ENCODE measurements around the gene PTPN14.
"Not testable (repeated sequence)": the region's sequence is repeated elsewhere in the genome, so short reads cannot be mapped to it uniquely, and the experiment has no call there.

Gene PTPN14

DNA sequence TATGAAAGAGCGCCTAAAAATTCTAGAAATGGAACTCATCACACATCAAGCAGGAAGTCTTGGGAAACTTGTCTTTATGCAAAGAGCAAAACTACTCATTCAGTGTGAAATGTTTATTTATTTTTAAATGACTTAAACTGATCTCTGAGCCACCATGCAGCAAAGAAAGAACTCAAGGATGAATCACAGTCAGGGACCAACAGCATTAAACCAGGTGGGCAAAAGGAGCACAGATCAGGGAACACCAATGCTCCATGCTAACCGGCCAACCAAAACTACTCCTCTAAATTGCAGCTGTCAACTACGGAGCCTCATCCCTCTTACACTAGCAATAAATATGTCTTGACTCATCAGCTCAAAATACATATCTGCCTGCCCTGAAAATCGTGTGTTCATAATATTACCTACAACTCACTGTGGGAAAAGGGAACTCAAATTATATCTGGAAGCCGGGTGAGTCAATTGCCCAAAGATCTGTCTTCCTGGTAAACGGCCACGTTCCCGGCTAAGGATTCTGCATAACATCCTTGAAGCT is 129.2 kb downstream of the PTPN14 start:
- no peak for DNase-seq

DNA sequence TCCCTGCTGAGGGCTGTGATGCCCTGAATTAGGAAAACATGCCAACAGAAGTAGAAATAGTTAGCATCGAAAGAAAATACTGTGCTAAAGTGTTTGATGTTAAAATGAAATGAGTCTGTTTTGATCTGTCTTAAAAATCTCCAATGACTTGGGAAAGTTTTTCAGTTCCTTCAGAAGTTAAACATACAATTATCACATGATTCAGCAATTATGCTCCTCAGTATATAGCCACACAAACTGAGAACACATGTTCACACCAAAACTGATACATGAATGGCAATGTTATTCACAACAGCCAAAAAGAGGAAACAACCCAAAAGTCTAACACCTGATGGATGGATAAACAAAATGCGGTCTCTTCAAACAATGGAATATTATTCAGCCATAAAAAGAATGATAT is 130.6 kb downstream of the PTPN14 start:
- DNase-seq = no peak

GRCh38 chr1:214420341-214420740 is 131.1 kb downstream of the PTPN14 start:
- no peak for DNase-seq

- no peak for DNase-seq
Observed at GRCh38 chr1:214419650-214420049, 131.8 kb downstream of the PTPN14 start.

DNA sequence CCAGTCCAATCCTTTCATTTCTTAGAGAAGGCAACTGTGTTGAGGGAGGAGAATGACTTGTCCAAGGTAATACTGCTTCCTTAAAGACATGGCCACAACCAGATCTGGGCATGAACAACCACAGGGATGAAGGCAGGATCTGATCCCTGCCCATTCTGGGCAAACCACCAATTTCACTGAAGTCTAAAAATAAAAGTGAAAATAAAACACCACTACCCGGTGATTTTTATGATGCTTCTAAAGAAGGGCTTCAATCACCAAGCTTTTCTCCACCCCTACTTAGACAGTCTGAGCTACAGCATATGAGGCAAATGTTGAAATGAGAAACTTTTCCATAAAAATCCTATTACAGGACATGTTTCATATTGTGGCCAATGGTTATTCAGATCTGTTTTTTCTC is 133.0 kb downstream of the PTPN14 start:
- no peak for DNase-seq

- DNase-seq = no peak
Observed at GRCh38 chr1:214417545-214418210, 133.7 kb downstream of the PTPN14 start.

DNA sequence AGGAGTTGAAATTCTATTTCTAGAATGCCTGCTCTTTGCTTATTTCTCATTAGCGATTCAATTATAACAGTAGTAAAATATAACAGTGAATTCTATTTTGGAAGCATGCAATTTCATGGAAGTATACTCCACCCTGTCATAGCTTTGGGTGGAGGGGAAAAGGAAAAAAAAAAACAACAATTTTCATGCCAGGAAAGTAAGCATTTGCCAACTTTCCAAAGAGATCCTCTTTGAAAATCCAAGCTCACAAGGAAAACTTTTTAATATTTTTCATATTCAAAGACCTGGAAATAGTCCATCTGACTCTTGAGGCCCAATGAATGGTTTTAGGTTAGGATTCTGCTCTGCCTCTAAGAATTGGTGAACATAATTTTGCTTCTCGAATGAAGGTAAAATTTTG is 134.5 kb downstream of the PTPN14 start:
- DNase-seq = no peak

DNA sequence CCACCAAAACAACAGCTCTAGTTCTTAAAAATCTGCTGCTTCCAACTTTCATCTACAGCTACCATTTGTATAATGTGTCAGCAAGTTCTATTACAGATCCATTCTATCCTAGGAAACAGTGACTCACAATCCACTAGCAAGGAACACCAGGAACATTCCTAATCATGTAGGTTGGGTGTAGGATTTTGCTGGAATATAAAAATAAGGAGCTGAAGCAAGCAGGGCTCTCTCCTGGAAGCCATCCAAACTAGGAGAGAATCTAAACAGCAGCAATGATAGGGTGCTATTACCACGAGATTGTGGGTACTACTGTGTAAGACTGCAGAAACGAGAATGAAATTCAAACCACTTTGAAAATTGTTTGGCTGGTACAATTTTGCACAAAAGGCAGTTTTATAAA is 135.0 kb downstream of the PTPN14 start:
- no peak for DNase-seq

- DNase-seq = no peak
Observed at GRCh38 chr1:214415131-214415530, 136.3 kb downstream of the PTPN14 start.

DNA sequence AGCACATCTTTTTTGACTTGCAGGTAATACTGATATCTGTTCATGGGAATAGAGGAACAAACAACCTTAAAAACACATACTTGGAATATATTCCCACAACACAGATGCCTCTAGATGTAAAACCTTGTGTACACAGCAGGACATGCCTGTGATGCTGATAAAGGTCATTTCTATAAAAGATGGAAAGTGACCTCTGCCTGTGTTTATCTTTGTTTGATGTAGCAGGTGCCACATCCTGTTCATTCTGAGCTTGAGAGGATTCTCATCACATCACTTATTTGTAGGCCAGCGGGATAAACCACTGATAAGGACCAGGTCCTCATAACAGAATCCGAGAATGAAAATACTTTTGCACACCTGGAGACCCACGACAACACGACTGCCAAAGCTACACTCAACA is 136.7 kb downstream of the PTPN14 start:
- DNase-seq = no peak

- no peak for DNase-seq
Observed at GRCh38 chr1:214413315-214413714, 138.1 kb downstream of the PTPN14 start.

- DNase-seq = no peak
Observed at GRCh38 chr1:214404571-214405213, 146.7 kb downstream of the PTPN14 start.

DNA sequence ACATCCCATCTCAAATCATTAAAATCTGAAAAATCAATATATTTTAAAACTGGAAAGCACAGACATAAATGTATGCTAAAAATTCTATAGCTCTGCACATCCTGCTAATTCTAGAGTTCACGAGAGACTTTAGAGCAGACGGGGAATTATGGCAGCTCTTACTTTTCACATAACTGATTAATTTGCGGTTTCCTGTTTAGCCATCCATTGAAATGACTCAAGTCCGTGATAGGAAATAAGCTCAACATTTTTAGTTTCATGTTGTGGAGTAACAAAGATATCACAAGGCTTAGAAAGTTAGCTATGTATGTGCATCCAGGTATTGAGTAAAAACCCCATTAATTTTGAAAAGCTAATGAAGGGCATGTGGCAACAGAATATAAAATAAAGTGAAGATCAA is 147.2 kb downstream of the PTPN14 start:
- no peak for DNase-seq

GRCh38 chr1:214403431-214403830 is 148.0 kb downstream of the PTPN14 start:
- DNase-seq = no peak

- no peak for DNase-seq
Observed at GRCh38 chr1:214402613-214403083, 148.8 kb downstream of the PTPN14 start.

GRCh38 chr1:214401666-214402065 is 149.7 kb downstream of the PTPN14 start:
- DNase-seq = no peak

DNA sequence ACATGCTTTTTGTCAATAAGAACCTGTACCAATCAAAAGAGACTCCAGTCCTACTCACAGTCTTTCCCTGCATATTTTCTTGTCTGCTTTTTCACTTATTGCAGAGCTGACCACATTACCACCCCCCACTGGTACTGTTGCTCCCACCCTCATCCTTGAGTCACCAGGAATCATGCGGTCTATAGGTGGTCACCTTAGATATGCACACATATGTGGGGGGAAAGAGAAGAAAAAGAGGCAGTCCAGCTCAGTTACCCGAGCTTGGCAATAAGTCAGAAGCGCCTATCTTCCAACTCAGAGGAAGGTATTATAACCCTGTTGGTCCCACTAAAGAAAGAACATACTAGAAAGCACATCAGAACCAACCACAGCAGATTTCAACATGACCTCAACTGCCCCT is 151.3 kb downstream of the PTPN14 start:
- DNase-seq = no peak

DNA sequence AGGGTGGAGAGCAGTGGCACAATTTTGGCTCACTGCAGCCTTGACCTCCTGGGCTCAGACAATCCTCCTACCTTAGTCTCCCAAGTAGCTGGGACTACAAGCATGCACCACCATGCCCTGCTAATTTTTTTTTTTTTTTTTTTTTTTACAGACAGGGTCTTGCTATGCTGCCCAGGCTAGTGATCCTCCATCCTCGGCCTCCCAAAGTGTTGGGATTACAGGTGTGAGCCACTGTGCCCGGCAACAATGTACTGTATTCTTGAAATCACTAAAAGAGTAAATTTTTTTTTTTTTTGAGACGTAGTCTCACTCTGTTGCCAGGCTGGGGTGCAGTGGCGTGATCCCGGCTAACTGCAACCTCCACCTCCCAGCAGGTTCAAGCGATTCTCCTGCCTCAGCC is 152.9 kb downstream of the PTPN14 start:
- DNase-seq = no peak

- DNase-seq = no peak
Observed at GRCh38 chr1:214397497-214397896, 153.9 kb downstream of the PTPN14 start.

DNA sequence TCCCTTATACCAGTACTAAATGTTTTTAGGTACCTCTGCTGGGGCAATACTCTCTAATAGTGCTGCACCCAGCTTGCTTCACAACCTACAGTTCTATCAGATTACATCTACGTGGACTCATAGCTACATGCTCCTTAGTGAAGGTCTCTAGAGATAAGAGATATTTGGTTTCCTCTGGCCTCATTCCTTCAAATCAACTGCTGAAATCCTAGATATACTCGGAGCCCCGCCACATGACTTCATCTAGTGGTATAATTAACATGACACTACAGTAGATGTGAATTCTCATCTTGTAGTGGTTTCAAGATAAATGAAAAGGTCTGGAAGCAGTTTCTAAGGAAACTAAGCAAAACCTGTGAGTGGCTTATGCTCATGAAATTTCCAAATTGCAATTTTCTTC is 155.1 kb downstream of the PTPN14 start:
- no peak for DNase-seq

DNA sequence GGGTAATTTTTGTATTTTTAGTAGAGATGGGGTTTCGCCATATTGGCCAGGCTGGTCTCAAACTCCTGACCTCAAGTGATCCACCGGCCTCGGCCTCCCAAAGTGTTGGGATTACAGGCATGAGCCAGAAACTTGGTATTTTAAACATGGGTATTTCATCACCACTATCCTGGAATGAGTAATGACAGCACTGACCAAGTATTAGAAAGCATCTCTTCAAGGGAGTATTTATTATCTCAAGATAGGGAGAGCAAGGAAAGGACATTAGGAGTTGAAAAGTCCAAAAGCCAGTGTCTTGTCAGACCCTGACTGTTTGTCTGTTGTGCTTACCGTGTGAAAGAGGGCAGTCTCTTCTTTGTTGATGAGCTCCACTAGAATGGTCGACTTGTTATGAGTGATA is 156.8 kb downstream of the PTPN14 start:
- not testable (repeated sequence) for DNase-seq

- no peak for DNase-seq
Observed at GRCh38 chr1:214393086-214393485, 158.3 kb downstream of the PTPN14 start.

DNA sequence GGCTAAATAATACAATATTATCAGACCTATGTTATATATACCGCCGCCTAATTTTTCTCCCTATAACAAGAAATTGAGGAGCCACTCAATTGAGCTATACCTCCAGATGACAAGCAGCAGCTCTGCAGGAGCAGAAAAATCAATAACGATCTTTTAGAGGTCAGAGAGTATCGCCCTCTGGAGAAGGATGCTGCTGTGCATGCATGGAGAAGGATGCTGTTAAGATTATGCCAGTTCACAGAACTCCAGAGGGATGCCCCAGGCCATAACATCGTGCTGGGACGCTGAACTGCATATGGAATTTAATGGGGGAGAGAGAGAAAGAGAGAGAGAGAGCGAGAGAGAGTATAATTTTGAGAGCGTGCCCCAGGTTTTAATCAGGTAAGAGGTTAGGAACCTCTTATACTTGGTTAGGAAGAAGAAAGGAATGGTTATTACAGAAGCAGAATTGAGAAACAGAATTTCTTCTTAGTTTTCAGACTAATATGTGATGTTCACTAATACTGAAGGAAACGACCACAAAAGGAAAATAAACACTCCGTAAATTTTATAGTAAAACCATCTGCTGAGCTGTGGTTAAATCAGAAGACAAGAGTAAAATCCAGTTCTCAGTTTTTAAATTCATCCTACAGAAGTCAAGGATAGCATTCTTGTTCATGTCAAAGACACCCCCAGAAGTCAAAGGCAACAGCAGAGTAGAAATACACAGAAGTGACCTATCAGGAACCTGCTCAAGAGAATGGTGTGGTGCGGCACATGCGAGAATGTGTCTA is 159.3 kb downstream of the PTPN14 start:
- no peak for DNase-seq

- no peak for DNase-seq
Observed at GRCh38 chr1:214389734-214390133, 161.7 kb downstream of the PTPN14 start.

Measured in CD4-positive, alpha-beta T cell treated with Interleukin-4 for 1 hour (primary cell).